NCI-H1436 (cell line): Measurements from ENCODE around the gene VWA3B.
"Not testable (repeated sequence)": the region's sequence is repeated elsewhere in the genome, so short reads cannot be mapped to it uniquely, and the experiment has no call there.

Experiments used
- DNase-seq: peaks from one replicate; lab custom pipeline; 2025; lab: John Stamatoyannopoulos, UW

Gene VWA3B

DNA sequence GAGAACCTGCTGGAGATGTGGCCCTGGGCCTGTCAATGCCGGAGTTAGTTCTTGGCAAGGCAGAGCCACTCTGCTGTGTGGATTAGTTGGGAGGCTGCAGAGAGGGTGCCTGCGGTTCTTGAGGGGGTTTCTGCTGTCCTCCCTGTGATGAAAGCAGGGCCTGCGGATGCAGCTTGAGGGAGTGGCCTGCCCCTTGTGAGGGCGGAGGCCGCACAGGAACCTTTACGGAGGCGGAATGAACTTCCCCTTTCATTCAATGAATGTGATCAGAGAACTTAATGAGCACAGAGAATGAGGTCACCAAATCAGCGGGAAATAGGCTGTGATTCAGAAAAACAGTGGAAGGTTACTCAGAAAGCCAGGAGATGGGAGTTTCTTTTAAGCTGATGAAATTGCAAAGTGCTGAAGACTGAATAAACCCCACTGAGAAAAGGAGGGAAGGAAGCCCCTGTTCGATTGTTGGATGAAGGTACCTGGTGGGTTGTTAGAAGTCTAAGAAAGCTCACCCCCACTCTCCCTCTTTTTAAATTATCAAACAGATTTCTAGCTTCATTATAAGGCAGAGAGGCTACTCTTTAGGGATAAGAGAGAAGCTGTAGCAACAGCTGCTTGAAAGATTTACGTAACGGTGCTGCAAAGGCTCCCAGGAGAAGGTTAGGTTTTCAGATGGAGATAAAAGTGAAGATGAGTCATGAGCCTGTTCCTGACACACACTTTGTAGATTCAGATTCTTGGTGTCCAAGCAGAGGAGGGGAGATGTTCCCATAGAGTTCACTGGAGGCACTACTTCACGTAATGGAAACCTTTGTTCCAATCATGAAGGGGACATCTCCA is 47.4 kb downstream of the VWA3B start:
- DNase-seq, result no peak

DNA sequence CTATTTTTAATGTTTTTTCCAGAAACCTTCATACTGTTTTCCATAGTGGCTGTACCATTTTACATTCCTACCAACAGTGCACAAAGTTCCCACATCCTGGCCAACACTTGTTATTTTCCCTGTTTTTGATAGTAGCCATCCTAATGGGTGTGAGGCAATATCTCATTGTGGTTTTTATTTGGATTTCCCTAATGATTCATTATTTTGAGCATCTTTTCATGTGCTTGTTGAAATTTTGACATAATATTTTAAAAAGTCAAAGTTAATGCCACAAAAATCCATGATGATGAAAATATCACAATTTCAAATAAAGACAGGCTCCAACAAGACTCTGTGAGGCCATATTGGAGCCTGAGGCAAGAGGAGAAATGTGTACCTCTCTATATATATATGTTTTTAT is 50.2 kb downstream of the VWA3B start:
- DNase-seq, result no peak

DNA sequence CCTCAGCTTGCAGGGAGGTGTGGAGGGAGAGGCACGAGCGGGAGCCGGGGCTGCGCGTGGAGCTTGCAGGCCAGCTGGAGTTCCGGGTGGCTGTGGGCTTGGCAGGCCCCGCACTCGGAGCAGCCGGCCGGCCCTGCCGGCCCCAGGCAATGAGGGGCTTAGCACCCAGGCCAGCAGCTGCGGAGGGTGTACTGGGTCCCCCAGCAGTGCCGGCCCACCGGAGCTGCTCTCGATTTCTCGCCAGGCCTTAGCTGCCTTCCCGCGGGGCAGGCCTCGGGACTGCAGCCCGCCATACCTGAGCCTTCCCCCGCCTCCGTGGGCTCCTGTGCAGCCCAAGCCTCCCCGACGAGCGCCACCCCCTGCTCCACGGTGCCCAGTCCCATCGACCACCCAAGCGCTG is 52.0 kb downstream of the VWA3B start:
- not testable (repeated sequence) for DNase-seq

DNA sequence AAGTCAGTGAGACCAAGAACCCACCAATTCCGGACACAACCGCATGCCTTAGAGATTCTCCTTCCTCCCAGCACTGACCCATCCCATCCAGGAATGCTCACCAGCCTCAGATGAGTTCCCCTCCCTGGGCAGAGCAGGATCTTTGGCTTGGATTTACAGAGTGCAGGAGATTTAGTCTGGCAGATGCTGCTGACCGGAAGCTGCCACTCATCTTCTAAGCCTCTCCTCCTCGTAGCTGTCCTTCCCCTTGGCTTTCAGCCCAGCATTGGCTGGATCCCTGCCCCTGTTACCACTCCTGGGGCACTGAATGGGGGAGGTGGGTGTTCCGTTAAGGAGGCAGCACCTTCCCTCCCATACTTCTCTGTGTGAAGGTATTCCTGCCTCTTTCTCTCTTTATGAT is 53.2 kb downstream of the VWA3B start:
- DNase-seq, result no peak

DNA sequence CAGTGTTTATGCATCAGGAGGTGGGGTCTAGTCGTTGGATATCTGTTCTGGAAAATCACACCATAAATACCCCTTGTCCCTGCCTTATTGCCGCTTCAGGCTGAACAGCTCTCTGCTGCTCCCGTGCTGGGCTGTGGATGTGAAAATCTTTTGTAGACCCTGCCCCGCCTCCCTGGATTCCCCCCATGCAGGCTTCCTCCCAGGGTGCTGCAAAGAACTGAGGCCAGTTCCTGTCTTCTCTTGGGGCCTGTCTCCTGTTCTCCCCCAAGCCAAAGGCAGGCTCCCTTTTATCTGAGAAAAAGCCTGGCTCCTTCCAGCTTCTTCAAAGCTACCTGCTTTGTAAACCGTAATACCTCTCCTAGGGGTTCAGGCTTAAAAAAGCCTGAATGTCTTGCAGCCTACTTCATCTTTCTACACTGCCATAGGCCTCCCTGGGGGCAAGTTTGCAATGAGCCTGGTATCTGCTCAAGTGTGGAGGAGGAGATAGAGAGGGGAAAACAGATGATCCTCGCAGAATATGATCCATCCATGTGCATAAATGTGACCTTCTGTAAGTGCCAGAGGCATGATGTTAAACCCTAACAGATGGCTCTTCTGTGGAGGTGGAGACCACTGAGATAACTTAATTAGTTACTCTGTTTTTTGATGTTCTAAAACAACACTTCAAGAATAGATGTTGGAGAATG is 55.3 kb downstream of the VWA3B start:
- no peak for DNase-seq

DNA sequence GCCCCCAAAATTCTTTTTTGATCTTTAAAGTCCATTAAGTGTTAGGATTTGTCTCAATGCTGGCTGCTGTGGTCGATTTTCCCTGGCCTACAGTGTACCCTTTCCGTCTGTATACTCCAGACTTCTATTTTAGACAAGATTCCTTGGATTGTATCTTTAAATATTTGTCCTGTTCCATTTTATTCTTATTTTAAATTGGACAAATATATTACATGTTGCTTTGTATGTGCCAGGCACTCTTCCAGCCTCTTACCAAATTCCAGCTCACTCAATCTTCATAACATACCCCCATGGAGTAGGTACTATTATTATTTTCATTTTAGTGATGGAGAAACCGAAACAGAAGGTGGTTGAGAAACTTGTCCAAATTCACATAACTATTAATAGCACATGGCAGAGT is 58.1 kb downstream of the VWA3B start:
- no peak for DNase-seq

DNA sequence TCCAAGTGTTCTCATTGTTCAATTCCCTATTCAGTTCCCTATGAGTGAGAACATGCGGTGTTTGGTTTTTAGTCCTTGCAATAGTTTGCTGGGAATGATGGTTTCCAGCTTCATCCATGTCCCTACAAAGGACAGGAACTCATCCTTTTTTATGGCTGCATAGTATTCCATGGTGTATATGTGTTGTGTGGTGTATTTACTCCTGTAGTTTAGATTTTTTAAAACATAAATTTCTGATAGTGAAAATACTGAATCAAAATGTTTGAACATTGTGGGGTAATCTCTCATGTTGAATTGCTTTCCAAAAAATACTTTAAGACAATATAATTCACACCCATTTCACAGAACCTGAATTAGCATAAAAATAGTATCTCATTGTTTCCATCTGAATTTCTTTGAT is 60.9 kb downstream of the VWA3B start:
- DNase-seq, result not testable (repeated sequence)

DNA sequence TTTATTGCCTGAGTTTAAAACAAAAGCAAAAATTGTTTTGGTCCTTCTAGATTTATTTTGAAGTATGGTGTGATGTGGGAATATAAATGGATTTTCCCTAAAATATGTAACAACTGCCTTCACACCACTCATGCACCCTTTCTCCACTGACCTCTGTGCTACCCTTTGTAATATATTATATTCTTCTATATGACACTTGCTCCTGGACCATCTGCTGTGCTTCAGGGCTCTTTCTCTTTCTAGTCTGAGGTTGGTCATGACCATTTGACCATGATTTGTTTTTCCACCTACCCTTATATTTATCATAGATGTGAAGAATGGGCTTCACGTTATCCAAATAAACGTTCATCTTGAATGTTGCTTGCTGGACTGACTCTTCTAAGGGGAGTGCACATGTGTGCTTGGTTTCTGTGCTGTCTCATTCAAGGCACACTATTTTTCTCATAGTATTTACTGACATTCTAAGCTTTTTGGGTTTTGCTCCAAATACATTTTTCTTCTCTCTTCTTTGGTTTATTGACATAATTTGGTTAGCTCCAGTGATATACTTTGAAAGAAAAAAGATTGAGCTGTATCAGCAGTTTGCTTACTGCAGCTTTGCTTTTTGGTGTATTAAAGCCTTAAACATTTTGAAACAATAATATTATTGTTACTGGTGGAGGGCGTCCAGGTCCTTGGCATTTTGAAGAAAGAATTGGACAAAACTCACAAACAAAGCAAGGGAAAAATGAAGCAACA is 61.8 kb downstream of the VWA3B start:
- DNase-seq, result no peak

DNA sequence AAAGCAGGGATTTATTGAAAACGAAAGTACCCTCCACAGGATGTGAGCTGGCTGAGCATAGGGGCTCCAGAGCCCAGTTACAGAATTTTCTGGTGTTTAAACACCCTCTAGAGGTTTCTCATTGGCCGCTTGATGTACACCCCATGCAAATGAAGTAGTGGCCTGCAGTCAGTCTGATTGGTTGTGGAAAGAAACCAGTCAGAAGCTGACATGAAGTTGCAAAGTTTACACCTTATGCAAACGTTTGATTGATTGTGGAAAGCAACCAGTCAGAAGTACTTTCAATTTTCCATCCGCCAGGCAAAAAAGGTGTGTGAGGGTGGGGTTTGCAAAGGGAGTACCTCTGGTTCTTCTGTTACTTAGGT is 62.3 kb downstream of the VWA3B start:
- DNase-seq, result no peak

DNA sequence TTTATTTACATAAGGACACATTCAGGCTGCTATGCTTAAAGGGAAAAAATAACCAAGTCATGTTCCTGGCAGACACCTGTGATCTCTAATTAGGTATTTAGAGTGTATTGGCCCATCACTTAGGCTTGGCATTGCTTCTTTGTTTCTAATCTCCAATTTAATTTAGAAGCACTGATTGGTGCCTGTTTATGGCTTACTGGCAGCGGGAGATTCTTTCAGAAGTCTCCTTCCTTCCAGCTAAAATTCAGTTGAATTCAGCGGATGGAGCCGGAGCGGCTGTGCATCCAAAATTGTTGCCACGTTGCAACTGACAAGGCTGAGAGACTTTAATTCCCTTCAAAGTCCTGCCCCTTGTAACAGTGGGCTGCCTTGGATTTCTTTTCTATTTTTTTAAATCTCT is 66.5 kb downstream of the VWA3B start:
- DNase-seq, result no peak

DNA sequence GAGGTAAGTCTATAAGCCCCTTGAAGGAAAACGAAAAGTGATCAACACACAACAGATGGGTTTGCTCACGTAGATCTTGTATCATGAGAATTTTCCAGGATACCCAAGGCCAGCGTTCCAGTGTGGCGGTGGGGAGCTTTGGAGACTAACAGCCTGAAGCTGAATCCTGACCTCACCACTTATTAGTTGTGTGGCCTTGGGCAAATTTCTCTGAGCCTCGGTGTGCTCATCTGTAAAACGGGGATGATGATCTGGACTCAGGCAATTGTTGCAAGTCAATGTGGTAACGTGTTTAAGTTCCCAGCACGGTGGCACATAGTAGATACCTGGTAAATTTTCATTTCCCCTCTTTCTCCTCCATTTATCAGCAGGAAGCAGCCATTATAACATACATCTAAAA is 68.3 kb downstream of the VWA3B start:
- DNase-seq, result no peak

DNA sequence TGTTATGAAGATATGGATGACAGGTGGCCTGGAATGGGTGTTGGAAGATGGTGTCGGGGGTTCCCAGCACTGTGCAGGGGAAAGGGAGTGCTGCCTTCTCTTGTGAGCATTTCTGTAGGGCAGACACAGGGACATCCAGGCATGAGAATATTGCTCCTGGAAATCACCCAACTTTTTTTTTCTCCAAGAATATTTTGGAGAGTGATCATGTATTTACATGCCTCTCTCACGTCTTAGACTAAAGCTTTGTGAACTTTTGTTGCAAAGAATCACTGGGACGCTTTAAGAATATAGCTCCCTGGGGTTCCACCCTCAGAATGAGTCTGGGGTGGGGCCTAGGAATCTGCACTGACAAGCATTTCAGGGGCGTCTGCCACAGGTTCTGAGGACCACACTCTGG is 68.7 kb downstream of the VWA3B start:
- no peak for DNase-seq

DNA sequence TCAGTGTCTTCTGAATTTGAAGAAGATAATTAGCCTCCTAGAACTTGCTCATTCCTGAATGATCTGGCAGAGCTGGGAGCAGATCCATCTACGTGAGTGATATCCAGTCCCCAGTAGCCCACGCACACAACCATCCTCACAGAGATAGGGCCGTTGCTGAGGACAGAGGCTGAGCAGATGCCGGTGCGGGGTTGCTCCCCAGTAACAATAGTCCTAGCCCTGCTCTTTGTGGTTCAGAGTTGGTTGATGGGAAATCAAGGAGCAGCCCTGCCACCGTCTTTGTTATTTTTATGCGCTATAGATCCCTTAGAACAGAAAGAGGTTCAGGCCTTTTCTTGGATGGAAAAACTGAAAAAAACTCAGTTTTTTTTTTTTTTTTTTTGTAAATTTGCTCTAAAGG is 69.3 kb downstream of the VWA3B start:
- DNase-seq, result no peak

DNA sequence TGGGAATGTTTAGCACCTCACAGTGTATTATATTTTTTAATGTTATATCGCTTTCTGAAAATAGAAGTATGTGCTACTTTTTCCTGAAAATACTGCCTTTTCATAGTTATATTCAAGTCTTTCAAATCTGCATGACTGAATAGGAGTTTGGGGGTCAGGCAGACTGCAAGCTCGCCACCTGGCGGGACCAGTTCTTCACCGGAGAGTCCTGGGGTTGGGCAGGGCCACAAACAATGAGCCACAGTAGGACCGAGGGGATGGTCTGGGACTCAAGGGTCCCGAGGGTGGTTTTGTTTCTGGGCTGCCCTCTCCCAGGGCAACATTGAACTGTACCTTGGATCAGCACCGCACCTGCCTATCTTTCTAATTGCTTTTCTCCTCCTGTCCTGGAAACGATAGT is 70.6 kb downstream of the VWA3B start:
- no peak for DNase-seq

DNA sequence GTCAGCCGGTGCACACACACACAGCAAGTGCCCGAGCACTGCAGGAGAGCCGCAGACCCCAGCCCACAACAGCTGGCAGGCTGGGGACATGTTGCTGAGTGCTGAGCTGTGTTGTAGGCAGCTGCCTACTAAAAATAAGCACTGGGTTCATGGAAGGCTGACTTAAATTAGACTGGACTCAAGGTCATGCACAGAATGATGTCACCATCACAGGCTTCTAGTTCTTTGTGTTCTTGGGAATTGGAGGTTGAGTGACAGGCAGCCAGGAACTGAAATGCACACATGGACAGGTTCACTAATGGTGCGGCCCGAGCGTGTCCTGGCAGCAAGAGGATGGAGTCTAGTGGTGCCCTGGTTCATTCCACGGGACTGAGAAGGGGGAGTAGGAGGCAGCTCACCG is 71.3 kb downstream of the VWA3B start:
- DNase-seq, result no peak

DNA sequence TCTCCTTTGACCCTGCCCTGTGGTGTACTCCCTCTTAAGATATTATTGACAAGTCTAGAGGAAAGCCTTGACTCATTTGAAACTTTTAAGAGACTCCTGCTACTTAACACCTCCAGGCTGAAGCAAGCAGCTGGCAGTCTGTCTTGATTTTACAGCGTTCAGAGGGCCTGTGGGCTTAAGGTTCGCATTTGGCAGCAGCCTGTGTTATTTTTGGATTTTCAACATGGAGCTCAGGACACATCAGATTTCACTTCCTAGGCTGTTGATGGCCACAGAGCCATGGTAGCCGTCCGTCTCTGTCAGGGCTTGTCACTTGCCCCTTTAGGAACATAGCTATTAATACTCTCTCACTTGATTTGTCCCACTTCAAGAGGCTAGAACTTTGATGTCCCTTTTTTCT is 73.6 kb downstream of the VWA3B start:
- no peak for DNase-seq

DNA sequence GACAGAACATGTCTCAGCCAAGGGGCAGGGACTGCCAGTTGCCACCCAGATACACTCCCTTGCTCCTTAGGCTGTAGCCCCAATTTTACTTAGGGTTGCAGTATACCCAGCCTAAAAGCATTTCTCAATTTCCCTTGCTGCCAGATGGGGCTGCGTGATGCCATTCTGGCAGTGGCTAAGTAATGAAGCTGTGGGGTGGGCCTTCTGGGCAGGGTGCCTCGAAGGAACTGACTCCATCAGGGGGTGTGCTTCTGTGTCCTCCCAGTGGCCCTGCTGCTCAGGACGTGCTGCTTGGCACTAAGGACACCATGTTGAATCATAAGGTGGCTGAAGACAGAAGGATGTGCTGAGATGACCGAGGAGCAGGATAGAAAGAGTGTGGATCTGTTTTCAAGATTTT is 74.2 kb downstream of the VWA3B start:
- DNase-seq, result no peak

DNA sequence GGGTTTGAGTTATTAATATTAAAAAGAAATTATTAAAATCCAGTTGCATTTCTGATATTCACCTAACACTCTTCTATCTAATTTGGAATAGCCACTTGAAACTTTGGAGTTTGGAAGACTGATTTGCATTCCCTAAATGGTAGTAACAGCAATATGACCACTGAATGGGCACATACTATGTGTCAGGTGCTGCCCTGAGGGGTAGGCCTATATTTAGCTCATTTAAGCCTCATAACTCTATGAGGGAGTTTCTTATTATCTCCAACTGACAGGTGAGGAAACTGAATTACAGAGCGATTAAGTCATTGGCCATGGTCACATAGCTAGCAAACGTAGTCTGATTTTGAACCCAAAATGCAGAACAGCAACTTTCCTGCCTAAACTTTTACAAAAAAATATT is 77.3 kb downstream of the VWA3B start:
- no peak for DNase-seq

DNA sequence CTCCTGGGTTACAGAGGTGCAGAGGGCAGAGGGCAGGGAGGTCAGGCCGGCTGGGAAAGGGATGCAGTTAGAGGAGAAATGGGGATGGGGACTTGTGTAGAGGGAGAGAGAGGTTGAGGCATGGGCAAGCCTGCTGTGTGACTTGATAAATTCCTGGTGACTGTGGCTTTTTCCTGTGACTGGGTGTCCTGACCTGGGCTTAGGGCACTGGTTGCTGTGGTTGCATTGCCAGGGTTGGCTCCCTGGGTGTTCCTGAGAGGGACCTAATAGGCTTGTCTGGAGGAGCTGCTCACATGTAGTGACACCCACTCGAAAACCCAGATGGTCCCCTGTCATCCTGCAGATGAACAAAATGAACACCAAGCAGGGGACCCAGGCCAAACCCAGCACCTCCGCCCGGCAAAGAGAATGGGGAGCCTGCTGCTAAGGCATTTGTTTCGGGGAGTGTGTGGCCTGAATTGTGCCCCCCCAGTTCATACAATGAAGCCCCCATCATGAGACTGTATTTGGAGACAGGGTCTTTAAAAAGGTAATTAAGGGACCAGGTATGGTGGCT is 78.6 kb downstream of the VWA3B start:
- DNase-seq, result no peak

DNA sequence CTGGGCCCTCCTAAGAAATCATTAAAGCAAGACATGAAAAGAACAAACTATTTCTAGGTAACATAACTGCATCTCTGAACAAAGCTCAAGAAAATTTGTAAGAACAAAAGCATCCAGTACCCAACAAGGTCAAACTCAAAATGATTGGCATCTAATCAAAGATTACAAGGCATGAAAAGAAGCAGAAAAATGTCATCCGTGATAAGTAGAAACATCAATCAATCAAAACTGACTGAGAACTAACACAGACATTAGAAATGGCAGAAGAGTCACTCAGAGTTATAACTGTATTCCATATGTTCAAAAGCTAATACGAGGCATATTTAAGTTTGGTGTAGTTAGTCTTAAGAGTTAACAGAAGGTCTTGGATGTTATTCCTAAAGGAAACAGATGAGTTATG is 80.9 kb downstream of the VWA3B start:
- DNase-seq, result no peak

DNA sequence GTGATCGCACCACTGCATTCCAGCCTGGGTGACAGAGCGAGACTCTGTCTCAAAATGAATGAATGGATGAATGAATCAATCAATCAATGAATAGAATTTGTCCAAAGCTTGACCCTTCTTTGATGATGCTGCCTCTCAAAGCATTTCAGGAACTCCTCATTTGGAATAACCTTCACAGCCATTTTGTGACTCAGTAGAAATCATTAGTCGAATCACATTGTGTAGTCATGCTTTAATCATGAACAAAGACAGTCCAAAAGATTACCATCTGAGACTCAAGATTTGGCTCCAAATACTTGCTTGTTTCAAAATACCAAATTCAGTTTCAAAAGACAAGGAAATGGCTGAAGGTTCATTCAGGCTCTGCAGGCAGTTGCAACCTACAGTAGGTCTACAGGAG is 83.1 kb downstream of the VWA3B start:
- no peak for DNase-seq

DNA sequence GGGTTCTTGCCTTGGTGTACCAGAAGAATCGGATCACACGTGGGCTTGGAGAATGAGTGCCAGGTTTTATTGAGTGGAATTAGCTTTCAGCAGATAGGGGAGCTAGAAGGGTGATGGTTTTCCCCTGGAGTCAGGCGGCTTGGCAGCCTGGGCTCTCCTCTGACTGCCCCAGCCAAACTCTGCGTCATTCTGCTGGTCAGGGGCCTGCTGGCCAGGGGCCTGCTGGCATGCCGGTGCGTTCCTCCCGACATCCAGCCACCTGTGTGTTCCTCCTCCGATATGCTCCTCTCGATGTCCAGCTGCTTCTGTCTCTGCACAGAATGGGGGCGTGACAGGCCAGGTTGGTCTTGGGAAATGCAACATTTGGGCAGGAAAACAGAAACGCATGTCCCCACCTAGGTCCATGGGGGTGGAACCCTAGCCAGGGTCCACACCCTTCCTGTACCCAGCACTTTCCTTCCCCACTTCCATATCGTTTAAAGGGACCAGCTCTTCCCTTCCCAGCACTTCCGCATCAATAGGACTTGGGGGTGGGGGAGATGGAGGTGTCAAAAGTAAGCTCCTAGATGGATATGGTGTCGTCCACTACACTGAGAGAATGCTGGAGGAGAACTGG is 85.3 kb downstream of the VWA3B start:
- no peak for DNase-seq
